H1 (cell line): ENCODE data around the gene ACKR2. TPM values are rescaled to one million over a fixed set of nuclear protein-coding genes. Genes with fewer than 3 reads are reported as not detected.

ENCODE experiments used
- ATF2 ChIP-seq: IDR thresholded peaks from 2 replicates; pipeline ENCODE4 v1.6.1; 2012; ENCODE audit warnings: low read length, inconsistent platforms
- SUZ12 ChIP-seq: fragments of 200-600 bp; sonication (generic); IDR thresholded peaks from 2 replicates; pipeline ENCODE4 v1.6.1; 2012; ENCODE audit warnings: mild to moderate bottlenecking, inconsistent platforms, low read length, moderate library complexity, mixed read lengths
- polyA plus RNA-seq, 7 experiments: library from polyadenylated mRNA; depleted of rRNA in 3 of 7; stranded (reverse) in 5 of 7; unstranded in 2 of 7; fragments of >200 nt in 5 of 7; fragments of 200-250 nt in 2 of 7; gene quantifications; 1 replicate in 5 of 7; 2 replicates in 1 of 7; 4 replicates in 1 of 7; pipeline versions ENCODE4 v1.2.1 to v1.2.3, GENCODE V29; 2011 to 2013; ENCODE audit warnings: missing spikeins in 2 of 7, mixed read lengths in 2 of 7
- total RNA-seq: library from RNA; stranded (reverse); fragmentation: NEBNext Ultra II Directional; extraction: Animal tissue kit (Norgen Biotek cat#: 25700); gene quantifications from 2 replicates; pipeline ENCODE4 v1.2.1, GENCODE V29; 2021

ACKR2 gene
- total and polyA plus RNA-seq, 2 of the 8 experiments (the other 6 are each of a cell fraction or from before 2014, with no cell fraction given): 0.09 to 0.12 TPM

GRCh38 chr3:42850263-42850662 lies 41.0 kb downstream of the ACKR2 start (continued):
- TF ChIP-seq ATF2 (no peak), SUZ12 (no peak)
- TF ChIP-seq, all 59 proteins: peak for 0
